HepG2 (cell line): Measurements from ENCODE around the gene ENTHD1. TPM values are rescaled to one million over a fixed set of nuclear protein-coding genes. Genes with fewer than 3 reads are reported as not detected.

Experiments used
- ATAC-seq: fragments of 200-7000 bp; cut with Tn5 transposase; 3 replicates; pipeline ENCODE4 v1.9.1; 2020; ENCODE audit warnings: mild to moderate bottlenecking, moderate library complexity
- BruUV-seq: library from RNA; stranded (reverse); fragments of 400-500 nt; replicated peaks from 2 replicates; lab custom pipeline; 2021; lab: Mats Ljungman, UMichigan
- CTCF ChIA-PET: fragments of 300-600 bp; formaldehyde crosslinking; extraction: SDS; loops from one replicate; lab custom pipeline; 2021; ENCODE audit warnings: low total read pairs, inconsistent platforms, low intra/inter-chr PET ratio; lab: Yijun Ruan, JAX
- POLR2A ChIA-PET: fragments of 350-600 bp; sonication (Branson Sonifier 250); formaldehyde crosslinking; loops from one replicate; lab custom pipeline; 2020; ENCODE audit warnings: antibody characterized with exemption, inconsistent platforms; lab: Yijun Ruan, JAX
- DNase-seq: peaks from one replicate; pipeline ENCODE4 v3.0.0-alpha.2; 2015; ENCODE audit warnings: low spot score
- FAIRE-seq: peaks from 3 replicates; lab custom pipeline; 2011; peaks lifted over from hg19 to GRCh38; lab: Jason Lieb, UNC
- H2AFZ ChIP-seq: one replicate; pipeline ENCODE4 v1.6.1; 2011; ENCODE audit warnings: low read length, inconsistent platforms
- H3K27ac ChIP-seq: fragments of 300-600 bp; 3 replicates; pipeline ENCODE4 v1.8.0; 2011; ENCODE audit warnings: mixed run types, mild to moderate bottlenecking, mixed read lengths, low read length, inconsistent platforms; ENCODE audit not compliant: insufficient read depth; ENCODE audit errors: extremely low read length
- H3K27me3 ChIP-seq, 2 experiments: fragments of 200-600 bp in 1 of 2; 2 replicates in 1 of 2; 3 replicates in 1 of 2; pipeline versions ENCODE4 v1.6.0 to v1.8.0; 2011; ENCODE audit warnings: low read length in 2 of 2, mild to moderate bottlenecking in 2 of 2, moderate library complexity in 2 of 2, inconsistent platforms in 1 of 2; ENCODE audit not compliant: insufficient read depth in 2 of 2, control insufficient read depth in 1 of 2
- H3K36me3 ChIP-seq, 2 experiments: fragments of 200-600 bp in 1 of 2; replicated peaks in 1 of 2; 2 replicates in 1 of 2; 3 replicates in 1 of 2; pipeline versions ENCODE4 v1.5.1 to v1.8.0; 2011; ENCODE audit warnings: low read length in 2 of 2, inconsistent platforms in 1 of 2; ENCODE audit not compliant: insufficient read depth in 2 of 2, control insufficient read depth in 1 of 2
- H3K4me1 ChIP-seq: 2 replicates; pipeline ENCODE4 v1.5.1; 2012; ENCODE audit warnings: low read length, inconsistent platforms; ENCODE audit not compliant: insufficient read depth
- H3K4me2 ChIP-seq: 2 replicates; pipeline ENCODE4 v1.6.0; 2011; ENCODE audit warnings: low read depth, low read length, inconsistent platforms
- H3K4me3 ChIP-seq, 3 experiments: fragments of 200-600 bp in 1 of 3; sonication (generic), shearing (Covaris generic) in 1 of 3; replicated peaks in 1 of 3; 2 replicates each; pipeline ENCODE4 v1.5.1; 2011 to 2016; ENCODE audit warnings: low read length in 3 of 3, inconsistent platforms in 2 of 3, low read depth in 2 of 3, mild to moderate bottlenecking in 2 of 3, control low read depth in 1 of 3, mixed read lengths in 1 of 3; ENCODE audit not compliant: insufficient read depth in 1 of 3
- H3K79me2 ChIP-seq: one replicate; pipeline ENCODE4 v1.6.1; 2011; ENCODE audit warnings: low read length, inconsistent platforms; ENCODE audit not compliant: insufficient read depth
- H3K9ac ChIP-seq: 2 replicates; pipeline ENCODE4 v1.6.0; 2011; ENCODE audit warnings: mild to moderate bottlenecking, low read depth, low read length, inconsistent platforms; ENCODE audit not compliant: insufficient read depth
- H3K9me3 ChIP-seq: 2 replicates; pipeline ENCODE4 v1.5.1; 2012; ENCODE audit warnings: mild to moderate bottlenecking, low read length
- H4K20me1 ChIP-seq: 2 replicates; pipeline ENCODE4 v1.6.0; 2011; ENCODE audit warnings: inconsistent platforms, mild to moderate bottlenecking, low read length, moderate library complexity; ENCODE audit not compliant: insufficient read depth
- BRF2 ChIP-seq: sonication (generic); formaldehyde crosslinking; IDR thresholded peaks from 2 replicates; pipeline ENCODE4 v1.8.1; 2022; ENCODE audit warnings: mild to moderate bottlenecking, missing genetic modification reagents
- EZH2 ChIP-seq: conservative IDR thresholded peaks from 2 replicates; pipeline ENCODE4 v1.6.1; 2012; ENCODE audit warnings: mild to moderate bottlenecking, low read depth, low read length, moderate library complexity
- GABPB1 ChIP-seq: IDR thresholded peaks from 2 replicates; pipeline ENCODE4 v1.6.1; 2016; ENCODE audit warnings: mild to moderate bottlenecking, missing genetic modification reagents, moderate library complexity, missing compliant biosample characterization
- HNF4G ChIP-seq, 2 experiments: sonication (generic) in 1 of 2; formaldehyde crosslinking in 1 of 2; IDR thresholded peaks; 2 replicates each; pipeline versions ENCODE4 v1.4.0 to v1.6.1; 2011 to 2020; ENCODE audit warnings: borderline replicate concordance in 2 of 2, low read depth in 2 of 2, mild to moderate bottlenecking in 2 of 2, low read length in 1 of 2, missing genetic modification reagents in 1 of 2, moderate library complexity in 1 of 2
- LRRFIP1 ChIP-seq: sonication (generic); formaldehyde crosslinking; conservative IDR thresholded peaks from 2 replicates; pipeline ENCODE4 v1.4.0; 2020; ENCODE audit warnings: missing genetic modification reagents
- MAFF ChIP-seq: IDR thresholded peaks from 2 replicates; pipeline ENCODE4 v1.6.1; 2011; ENCODE audit warnings: low read depth, low read length, improper control_type of control experiment
- NFATC3 ChIP-seq: sonication (generic); formaldehyde crosslinking; IDR thresholded peaks from 2 replicates; pipeline ENCODE4 v1.5.1; 2020; ENCODE audit warnings: mild to moderate bottlenecking, missing genetic modification reagents
- NR2F2 ChIP-seq: IDR thresholded peaks from 2 replicates; pipeline ENCODE4 v1.6.1; 2012; ENCODE audit warnings: low read depth, inconsistent platforms, borderline replicate concordance
- REL ChIP-seq: sonication (generic); formaldehyde crosslinking; conservative IDR thresholded peaks from 2 replicates; pipeline ENCODE4 v1.8.0; 2022; ENCODE audit warnings: mild to moderate bottlenecking, missing genetic modification reagents, moderate library complexity
- SOX5 ChIP-seq: IDR thresholded peaks from 2 replicates; pipeline ENCODE4 v1.6.1; 2016; ENCODE audit warnings: borderline replicate concordance
- TGIF2 ChIP-seq: IDR thresholded peaks from 2 replicates; pipeline ENCODE4 v1.6.1; 2016; ENCODE audit warnings: control low read depth, missing compliant biosample characterization
- ZBTB20 ChIP-seq: sonication (generic); formaldehyde crosslinking; IDR thresholded peaks from 2 replicates; pipeline ENCODE4 v1.8.1; 2023; ENCODE audit warnings: missing genetic modification reagents, low read depth, mild to moderate bottlenecking, borderline replicate concordance
- ZNF136 ChIP-seq: sonication (generic); formaldehyde crosslinking; IDR thresholded peaks from 2 replicates; pipeline ENCODE4 v1.8.1; 2022; ENCODE audit warnings: low read depth, mild to moderate bottlenecking, moderate library complexity, missing genetic modification reagents
- ZNF431 ChIP-seq: sonication (generic); formaldehyde crosslinking; IDR thresholded peaks from 2 replicates; pipeline ENCODE4 v1.9.0; 2022; ENCODE audit warnings: missing genetic modification reagents, low read depth, mild to moderate bottlenecking, borderline replicate concordance
- ZNF574 ChIP-seq: sonication (generic); formaldehyde crosslinking; IDR thresholded peaks from 2 replicates; pipeline ENCODE4 v1.4.0; 2020; ENCODE audit warnings: missing genetic modification reagents
- ZNF724P ChIP-seq: sonication (generic); formaldehyde crosslinking; IDR thresholded peaks from 2 replicates; pipeline ENCODE4 v1.8.0; 2022; ENCODE audit warnings: missing genetic modification reagents, borderline replicate concordance
- ZNF784 ChIP-seq: sonication (generic); formaldehyde crosslinking; IDR thresholded peaks from 2 replicates; pipeline ENCODE4 v1.5.1; 2020; ENCODE audit warnings: missing genetic modification reagents, mild to moderate bottlenecking, borderline replicate concordance
- WGBS: methylation state at CpG from one replicate; pipeline ENCODE4 v1.1.6; 2017; ENCODE audit warnings: low lambda C conversion rate; 5-methylcytosine and 5-hydroxymethylcytosine counted together
- in situ Hi-C: cut with HindIII; loops from 2 replicates; pipeline ENCODE4 v1.10.0; 2017; ENCODE audit warnings: low pct_unique_long_range_greater_than_20kb; ENCODE audit not compliant: extremely low pct_ligation_motif_present
- intact Hi-C: fragments of 100-400 bp; cut with micrococcal nuclease; formaldehyde crosslinking; loops from one replicate; pipeline ENCODE4 v1.10.0; 2022; ENCODE audit not compliant: unreplicated experiment
- polyA plus RNA-seq, 8 experiments: library from polyadenylated mRNA; depleted of rRNA in 3 of 8; stranded (reverse) in 7 of 8; unstranded in 1 of 8; fragments of >200 nt; fragmentation: Illumina TruSeq in 4 of 8; extraction: Trizol in 4 of 8; gene quantifications; 2 replicates each; pipeline versions ENCODE4 v1.2.1 to v1.2.3, GENCODE V29; 2011 to 2016; ENCODE audit warnings: low read depth in 4 of 8, missing spikeins in 1 of 8, mixed read lengths in 1 of 8; ENCODE audit not compliant: insufficient read depth in 1 of 8
- total RNA-seq, 5 experiments: library from RNA; depleted of rRNA; stranded (reverse); fragments of >200 nt; fragmentation: Illumina TruSeq; extraction: Trizol; gene quantifications; 2 replicates each; pipeline ENCODE4 v1.2.3, GENCODE V29; 2016; ENCODE audit warnings: low read depth in 1 of 5

Gene ENTHD1
- total and polyA plus RNA-seq, 2 of the 13 experiments (the other 11 are each of a cell fraction or from before 2014, with no cell fraction given), result not detected

- H3K9me3 ChIP-seq, result no peaks in the 10 kb centered on the region
- H2AFZ ChIP-seq, result no peak overlapping the region
- no peak for FAIRE-seq
- DNase-seq, result no peak
- CTCF ChIA-PET, result no interaction called here
- BruUV-seq, result no TSS peak
- 34% methylated on average over 6 of the region's 6 CpGs for WGBS
- no peak overlapping the region for H3K4me3 ChIP-seq
- no peak overlapping the region for H3K9ac ChIP-seq
- H3K4me2 ChIP-seq, result no peak overlapping the region
- H3K27ac ChIP-seq, result no peak overlapping the region
- intact Hi-C loops, result no loop called here
- in situ Hi-C loops, result no loop called here
- POLR2A ChIA-PET, result no interaction called here
- ATAC-seq, result no peak
- no peaks in the 10 kb centered on the region for H4K20me1 ChIP-seq
- no peaks in the 10 kb centered on the region for H3K36me3 ChIP-seq
- peaks cover 0 to 31% of the 10 kb centered on the region in 2 experiments; a peak in 3 of 5 replicates for H3K27me3 ChIP-seq
- peaks cover 7% of the 10 kb centered on the region; the same call in 1 of the 2 replicates for H3K4me1 ChIP-seq
- H3K79me2 ChIP-seq, result no peaks in the 10 kb centered on the region
- TF ChIP-seq ZNF136 (CRISPR knock-in tag) (no peak), ZBTB20 (no peak), NR2F2 (no peak), NFATC3 (no peak), ZNF724P (CRISPR knock-in tag) (no peak), ZNF574 (CRISPR knock-in tag) (no peak), HNF4G (IDR thresholded peaks at IDR 0.05; ENCODE audit: borderline replicate concordance, low read depth, low read length) (no peak), HNF4G (CRISPR knock-in tag; IDR thresholded peaks at IDR 0.05; ENCODE audit: borderline replicate concordance, low read depth) (no peak), MAFF (no peak), SOX5 (CRISPR knock-in tag) (no peak), ZNF431 (CRISPR knock-in tag) (no peak), REL (CRISPR knock-in tag) (no peak), ZNF784 (CRISPR knock-in tag) (no peak), EZH2 (no peak), LRRFIP1 (CRISPR knock-in tag) (no peak), TGIF2 (CRISPR knock-in tag) (no peak), GABPB1 (CRISPR knock-in tag) (no peak), BRF2 (CRISPR knock-in tag) (no peak)
These were observed 43.1 kb upstream of the ENTHD1 start for GRCh38 chr22:39936523-39937145.
